IPS-20b (cell line): ENCODE measurements around the gene ACTR1A.
"Not testable (repeated sequence)": the region's sequence is repeated elsewhere in the genome, so short reads cannot be mapped to it uniquely, and the experiment has no call there.

Experiments
- H3K27ac ChIP-seq: one replicate; pipeline ENCODE4 v1.5.1; 2013; ENCODE audit warnings: low read length
- H3K27me3 ChIP-seq: 2 replicates; pipeline ENCODE4 v1.6.1; 2013; ENCODE audit warnings: mild to moderate bottlenecking, low read length, inconsistent platforms; ENCODE audit not compliant: insufficient read depth
- H3K36me3 ChIP-seq: 2 replicates; pipeline ENCODE4 v1.6.1; 2013; ENCODE audit warnings: low read depth, mild to moderate bottlenecking, inconsistent platforms, low read length, moderate library complexity; ENCODE audit not compliant: insufficient read depth
- H3K4me1 ChIP-seq: 2 replicates; pipeline ENCODE4 v1.6.1; 2013; ENCODE audit warnings: mild to moderate bottlenecking, control low read depth, inconsistent platforms, low read length, moderate library complexity; ENCODE audit not compliant: insufficient read depth
- H3K4me3 ChIP-seq: 2 replicates; pipeline ENCODE4 v1.5.1; 2013; ENCODE audit warnings: mild to moderate bottlenecking, low read length, inconsistent platforms
- H3K9ac ChIP-seq: 2 replicates; pipeline ENCODE4 v1.6.1; 2013; ENCODE audit warnings: low read depth, mild to moderate bottlenecking, inconsistent platforms, low read length, moderate library complexity
- H3K9me3 ChIP-seq: 2 replicates; pipeline ENCODE4 v1.6.1; 2013; ENCODE audit warnings: mild to moderate bottlenecking, low read depth, low read length, inconsistent platforms; ENCODE audit not compliant: insufficient read depth

Gene ACTR1A

GRCh38 chr10:102535481-102536147 is 33.1 kb upstream of the ACTR1A start:
- Histone ChIP-seq H3K36me3 (no peaks in the 10 kb centered on the region), H3K27me3 (no peaks in the 10 kb centered on the region), H3K9me3 (no peaks in the 10 kb centered on the region), H3K4me1 (no peaks in the 10 kb centered on the region), H3K9ac (no peak overlapping the region), H3K27ac (no peak overlapping the region), H3K4me3 (no peak overlapping the region)

GRCh38 chr10:102534966-102535365 is 32.5 kb upstream of the ACTR1A start:
- not testable (repeated sequence) for H3K9ac ChIP-seq, H3K4me1 ChIP-seq, H3K36me3 ChIP-seq, H3K27ac ChIP-seq, H3K4me3 ChIP-seq, H3K27me3 ChIP-seq, H3K9me3 ChIP-seq

GRCh38 chr10:102534333-102534732 is 31.8 kb upstream of the ACTR1A start:
- Histone ChIP-seq H3K4me3 (no peak overlapping the region), H3K9me3 (no peaks in the 10 kb centered on the region), H3K9ac (no peak overlapping the region), H3K4me1 (no peaks in the 10 kb centered on the region), H3K27me3 (no peaks in the 10 kb centered on the region), H3K36me3 (no peaks in the 10 kb centered on the region), H3K27ac (no peak overlapping the region)

- Histone ChIP-seq H3K27me3 (no peaks in the 10 kb centered on the region), H3K9me3 (no peaks in the 10 kb centered on the region), H3K36me3 (no peaks in the 10 kb centered on the region), H3K9ac (no peak overlapping the region), H3K27ac (no peak overlapping the region), H3K4me3 (no peak overlapping the region), H3K4me1 (no peaks in the 10 kb centered on the region)
Observed at GRCh38 chr10:102527546-102527945, 25.0 kb upstream of the ACTR1A start.

DNA sequence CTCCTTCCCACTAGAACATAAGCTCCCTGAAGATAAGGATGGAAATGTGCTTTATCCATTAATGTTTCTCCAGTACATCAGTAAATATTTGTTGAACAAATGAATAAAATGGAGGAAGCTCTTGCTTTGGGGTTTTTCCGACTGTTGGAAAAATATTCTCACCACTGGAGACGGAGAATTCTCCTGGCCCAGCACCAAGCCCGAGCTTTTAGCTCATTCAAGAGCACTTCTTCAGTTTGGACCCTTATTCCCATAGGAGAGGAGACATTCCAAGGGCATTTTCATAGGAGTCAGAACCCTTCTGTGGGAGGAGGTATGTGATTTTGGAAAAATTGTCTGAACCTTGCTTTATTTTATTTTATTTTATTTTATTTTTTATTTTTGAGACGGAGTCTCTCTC is 22.2 kb upstream of the ACTR1A start:
- Histone ChIP-seq H3K4me1 (no peaks in the 10 kb centered on the region), H3K9ac (no peak overlapping the region), H3K9me3 (no peaks in the 10 kb centered on the region), H3K36me3 (no peaks in the 10 kb centered on the region), H3K27ac (no peak overlapping the region), H3K4me3 (no peak overlapping the region), H3K27me3 (no peaks in the 10 kb centered on the region)

GRCh38 chr10:102523250-102524029 is 20.9 kb upstream of the ACTR1A start:
- no peak overlapping the region for H3K4me3 ChIP-seq
- H3K9ac ChIP-seq, result no peak overlapping the region
- no peaks in the 10 kb centered on the region for H3K9me3 ChIP-seq
- no peaks in the 10 kb centered on the region for H3K36me3 ChIP-seq
- no peaks in the 10 kb centered on the region for H3K27me3 ChIP-seq
- H3K27ac ChIP-seq, result no peak overlapping the region
- no peaks in the 10 kb centered on the region for H3K4me1 ChIP-seq

DNA sequence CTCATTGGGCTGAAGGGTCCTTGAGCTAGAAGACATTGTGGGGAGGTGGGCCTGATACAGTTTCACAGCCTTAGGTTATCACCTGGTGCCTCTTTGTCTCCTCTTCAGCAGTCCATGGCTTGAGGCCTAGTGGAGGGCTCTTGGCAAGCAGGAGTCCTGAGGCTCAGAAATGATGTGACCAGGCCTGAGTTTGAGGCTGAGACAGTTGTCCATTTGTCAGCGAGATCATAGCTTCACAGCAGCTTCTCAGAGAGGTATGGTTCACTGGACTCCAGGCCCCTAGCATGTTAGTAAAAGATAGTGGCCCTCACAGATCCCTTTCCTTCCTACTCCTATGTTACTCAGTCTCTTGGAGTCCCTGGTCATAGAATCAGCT is 20.4 kb upstream of the ACTR1A start:
- Histone ChIP-seq H3K9me3 (no peaks in the 10 kb centered on the region), H3K27me3 (no peaks in the 10 kb centered on the region), H3K36me3 (no peaks in the 10 kb centered on the region; the same call in 1 of the 2 replicates), H3K4me3 (no peak overlapping the region), H3K9ac (no peak overlapping the region), H3K4me1 (no peaks in the 10 kb centered on the region), H3K27ac (no peak overlapping the region)

GRCh38 chr10:102519246-102519825 is 16.8 kb upstream of the ACTR1A start:
- H3K27ac ChIP-seq, result no peak overlapping the region
- H3K9me3 ChIP-seq, result no peaks in the 10 kb centered on the region
- H3K36me3 ChIP-seq, result peaks cover 7% of the 10 kb centered on the region; the same call in 1 of the 2 replicates
- H3K4me3 ChIP-seq, result no peak overlapping the region
- H3K4me1 ChIP-seq, result no peaks in the 10 kb centered on the region
- no peak overlapping the region for H3K9ac ChIP-seq
- H3K27me3 ChIP-seq, result no peaks in the 10 kb centered on the region; the same call in 1 of the 2 replicates

DNA sequence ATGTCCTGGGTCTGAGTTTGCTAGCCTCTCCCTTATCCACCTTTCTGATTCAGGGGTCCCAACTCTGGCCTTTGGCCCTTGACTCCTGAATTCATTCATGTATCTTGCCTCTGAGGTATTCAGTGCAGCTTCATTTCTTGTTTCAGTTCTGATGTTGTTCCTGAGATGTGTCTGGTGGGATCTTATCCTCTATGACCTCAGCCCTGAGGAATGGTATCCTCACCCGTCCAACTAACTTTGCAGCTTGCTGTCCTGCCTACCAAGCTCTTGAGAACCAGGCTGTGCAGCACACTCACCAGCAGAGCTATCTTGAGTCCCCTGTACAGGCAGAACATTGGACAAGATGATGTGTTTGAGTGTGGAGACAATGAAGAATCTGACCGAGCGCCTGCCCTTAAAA is 15.0 kb upstream of the ACTR1A start:
- no peak overlapping the region for H3K4me3 ChIP-seq
- no peak overlapping the region for H3K27ac ChIP-seq
- H3K36me3 ChIP-seq, result peaks cover 15% of the 10 kb centered on the region; the same call in 1 of the 2 replicates
- H3K4me1 ChIP-seq, result no peaks in the 10 kb centered on the region
- H3K9ac ChIP-seq, result no peak overlapping the region
- H3K27me3 ChIP-seq, result no peaks in the 10 kb centered on the region; the same call in 1 of the 2 replicates
- H3K9me3 ChIP-seq, result no peaks in the 10 kb centered on the region

- H3K4me1 ChIP-seq, result no peaks in the 10 kb centered on the region
- H3K4me3 ChIP-seq, result no peak overlapping the region
- no peak overlapping the region for H3K9ac ChIP-seq
- no peak overlapping the region for H3K27ac ChIP-seq
- H3K27me3 ChIP-seq, result no peaks in the 10 kb centered on the region; the same call in 1 of the 2 replicates
- H3K9me3 ChIP-seq, result no peaks in the 10 kb centered on the region
- peaks cover 24% of the 10 kb centered on the region; the same call in 1 of the 2 replicates for H3K36me3 ChIP-seq
Observed at GRCh38 chr10:102515724-102516123, 13.2 kb upstream of the ACTR1A start.

DNA sequence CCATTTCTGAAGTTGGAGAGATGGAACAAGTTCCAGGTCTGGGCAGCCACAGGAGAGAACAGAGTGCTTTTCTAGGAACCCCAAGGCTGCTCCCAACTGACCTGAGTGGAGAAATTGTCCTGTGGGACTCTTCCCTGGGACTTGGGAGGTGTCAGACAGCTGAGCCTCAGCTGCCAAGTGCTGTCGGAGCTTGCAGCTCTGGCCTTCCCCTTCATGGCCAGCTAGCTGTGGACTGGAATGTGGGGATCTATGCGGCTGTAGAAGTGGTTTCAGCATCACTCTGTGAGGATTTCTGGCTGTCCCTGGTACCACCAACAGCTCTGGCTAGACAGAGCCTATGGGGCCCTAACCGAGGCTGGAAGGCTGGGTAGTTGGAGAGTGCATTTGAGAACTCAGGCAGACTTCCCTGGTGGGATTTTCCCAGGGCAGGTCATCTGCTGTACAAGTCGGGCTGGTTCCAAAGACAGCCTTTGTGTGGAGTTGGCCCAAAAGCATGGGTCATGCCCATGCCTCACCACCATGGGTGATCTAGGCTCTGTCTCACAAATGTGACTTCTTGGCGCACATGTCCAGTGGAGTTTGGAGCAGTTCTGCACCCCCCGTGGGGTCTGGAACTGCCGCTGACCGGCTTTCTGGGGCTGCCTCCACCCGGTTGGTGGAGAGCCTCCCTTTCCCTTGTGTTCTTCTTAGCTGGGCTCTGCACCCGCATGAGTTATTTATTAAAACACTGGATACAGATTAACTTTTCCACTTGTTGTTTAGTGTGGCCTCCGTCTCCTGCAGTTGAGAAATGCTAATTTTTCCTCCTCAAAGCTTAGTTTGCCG is 12.2 kb upstream of the ACTR1A start:
- no peaks in the 10 kb centered on the region; the same call in 1 of the 2 replicates for H3K27me3 ChIP-seq
- no peaks in the 10 kb centered on the region for H3K9me3 ChIP-seq

More for the DNA sequence above, 12.2 kb upstream of the ACTR1A start:
- Histone ChIP-seq H3K4me1 (no peaks in the 10 kb centered on the region), H3K9ac (no peak overlapping the region), H3K27ac (no peak overlapping the region), H3K4me3 (no peak overlapping the region), H3K36me3 (peaks cover 29% of the 10 kb centered on the region; the same call in 1 of the 2 replicates)
